Breast epithelium (tissue), 3 donors: ENCODE data around the gene FAM174C.

Experiments
- CTCF ChIP-seq, 3 donors: fragments of 450-650 bp; IDR thresholded peaks; one replicate each; pipeline ENCODE4 v1.5.1; 2016 to 2017; ENCODE audit warnings: antibody characterized with exemption in 3 of 3, mild to moderate bottlenecking in 3 of 3, moderate library complexity in 3 of 3
- POLR2A ChIP-seq: fragments of 450-650 bp; IDR thresholded peaks from one replicate; pipeline ENCODE4 v1.6.1; 2016; ENCODE audit warnings: antibody characterized with exemption, mild to moderate bottlenecking, moderate library complexity
- POLR2AphosphoS5 ChIP-seq, 3 donors: sonication (generic); formaldehyde crosslinking; IDR thresholded peaks; one replicate each; pipeline ENCODE4 v1.6.1; 2017; ENCODE audit warnings: antibody characterized with exemption in 3 of 3

- TF ChIP-seq POLR2AphosphoS5 (IDR thresholded peaks at IDR 0.05) (no peak), CTCF (IDR thresholded peaks at IDR 0.05) (no peak), POLR2A (no peak)
Measured at GRCh38 chr19:1317274-1318003, 42.1 kb downstream of the FAM174C start.
